ENCODE data around the gene MBP.

Gene MBP

DNA sequence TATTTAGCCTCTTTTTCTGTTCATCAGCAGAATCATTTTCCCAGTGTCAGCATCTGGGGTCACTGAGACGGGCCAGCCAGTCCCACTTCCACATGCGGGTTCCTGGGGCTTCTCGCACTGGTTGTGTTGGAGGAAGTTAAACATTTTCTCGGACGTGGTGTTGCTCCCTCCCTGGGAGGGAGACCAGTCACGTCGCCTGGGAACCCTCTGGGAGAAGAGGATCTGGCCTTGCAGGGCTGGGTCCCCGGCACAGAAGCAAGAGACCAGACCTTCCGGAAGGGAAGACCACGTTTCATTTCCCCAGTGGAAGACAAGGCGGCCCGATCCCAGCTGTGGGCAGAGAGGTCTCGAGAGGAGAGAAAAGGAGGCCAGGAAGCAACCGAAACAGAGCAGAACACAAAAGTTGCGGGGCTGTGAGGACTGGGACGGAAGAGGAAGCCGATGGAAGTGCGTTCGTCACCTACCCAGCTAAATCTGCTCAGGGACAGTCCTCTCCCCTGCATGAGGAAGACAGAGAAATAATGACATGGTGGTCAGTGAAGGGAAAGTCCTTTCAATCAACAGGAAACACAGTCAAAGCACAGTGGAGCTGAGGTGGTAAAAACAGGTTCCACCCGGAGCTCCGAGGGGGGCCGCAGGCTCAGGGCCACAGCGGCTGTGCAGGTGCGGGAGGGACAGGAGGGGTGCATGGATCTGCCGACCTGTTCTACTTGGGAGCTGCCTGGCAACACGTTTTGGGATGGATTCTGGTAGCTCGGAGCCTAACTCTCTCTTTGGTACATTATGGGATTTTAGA lies 144.4 kb downstream of the MBP start:
- no peak for DNase-seq (ENCODE audit: low read depth in 2 of 2)

DNA sequence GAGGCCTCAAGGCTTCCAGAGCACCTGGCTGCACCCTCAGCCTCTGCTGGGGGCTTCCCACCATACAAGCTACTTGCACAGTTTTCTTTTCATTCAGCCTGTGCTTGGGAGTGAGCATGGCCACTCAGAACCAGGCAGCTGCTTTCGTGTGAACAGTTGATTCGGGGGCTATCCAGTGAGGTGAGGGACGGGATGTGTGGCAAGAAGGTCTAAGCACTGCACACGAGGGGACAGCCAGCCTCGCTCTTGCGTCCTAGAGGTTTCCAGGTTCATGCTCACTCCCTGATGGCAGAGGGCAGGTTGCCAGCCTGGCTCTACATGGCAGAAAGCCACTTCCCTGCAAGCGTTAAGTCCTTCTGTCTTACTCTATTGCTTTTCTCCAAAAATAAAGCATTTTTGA lies 146.2 kb downstream of the MBP start:
- DNase-seq (ENCODE audit: low read depth in 2 of 2) = no peak

DNA sequence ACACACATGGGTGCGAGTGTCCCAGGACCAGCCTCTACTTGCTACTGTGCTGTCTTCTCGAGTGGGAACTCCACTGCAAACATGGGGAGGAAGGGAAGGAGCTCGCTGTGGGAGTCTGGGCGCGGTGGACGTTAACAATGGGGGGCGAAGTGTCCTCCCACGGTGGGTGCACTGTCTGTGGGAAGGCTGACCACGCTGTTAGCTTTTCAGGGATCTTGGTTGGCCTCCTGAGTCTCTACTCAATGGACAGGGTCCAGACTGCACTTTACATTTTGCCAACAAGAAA lies 146.7 kb downstream of the MBP start:
- no peak for DNase-seq (ENCODE audit: low read depth in 2 of 2)

DNA sequence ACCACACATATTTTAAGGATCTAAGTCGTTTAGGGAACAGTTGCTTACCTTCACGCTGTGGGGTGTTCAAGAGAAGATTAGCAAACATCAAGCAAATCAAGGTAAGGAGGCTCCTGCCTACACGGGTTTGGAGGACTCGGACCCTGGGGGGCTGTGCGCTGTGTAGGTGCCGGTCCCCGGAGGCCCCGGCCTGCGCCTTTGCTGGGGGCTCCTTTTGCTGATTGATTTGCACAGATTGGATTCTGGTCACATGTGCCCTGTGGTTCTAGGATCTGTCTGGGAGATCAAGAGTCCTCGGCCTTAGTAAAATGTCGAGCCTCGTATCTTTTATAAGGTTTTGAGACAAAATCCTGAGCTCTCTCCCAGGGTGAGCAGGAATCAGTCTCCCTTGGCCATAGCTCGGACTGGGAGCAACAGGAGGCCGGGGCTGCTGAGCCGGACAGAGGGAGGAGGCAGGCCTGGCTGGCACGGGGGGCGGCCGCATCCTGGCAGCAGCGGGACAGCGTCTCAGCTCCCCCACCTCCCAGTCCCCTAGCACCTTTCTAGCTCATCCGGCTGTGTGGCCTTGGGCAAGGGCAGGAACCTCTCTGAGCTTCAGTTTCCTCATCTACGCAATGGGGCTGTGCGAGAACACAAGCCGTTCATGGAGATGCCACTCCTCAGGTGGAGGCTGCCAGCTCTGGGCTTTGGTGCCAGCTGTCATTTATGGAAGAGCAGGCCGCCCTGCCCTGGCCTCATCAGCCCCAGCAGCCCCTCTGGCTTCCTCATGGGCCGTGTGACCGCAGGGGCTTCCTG lies 147.2 kb downstream of the MBP start:
- no peak for DNase-seq (ENCODE audit: low read depth in 2 of 2)

DNA sequence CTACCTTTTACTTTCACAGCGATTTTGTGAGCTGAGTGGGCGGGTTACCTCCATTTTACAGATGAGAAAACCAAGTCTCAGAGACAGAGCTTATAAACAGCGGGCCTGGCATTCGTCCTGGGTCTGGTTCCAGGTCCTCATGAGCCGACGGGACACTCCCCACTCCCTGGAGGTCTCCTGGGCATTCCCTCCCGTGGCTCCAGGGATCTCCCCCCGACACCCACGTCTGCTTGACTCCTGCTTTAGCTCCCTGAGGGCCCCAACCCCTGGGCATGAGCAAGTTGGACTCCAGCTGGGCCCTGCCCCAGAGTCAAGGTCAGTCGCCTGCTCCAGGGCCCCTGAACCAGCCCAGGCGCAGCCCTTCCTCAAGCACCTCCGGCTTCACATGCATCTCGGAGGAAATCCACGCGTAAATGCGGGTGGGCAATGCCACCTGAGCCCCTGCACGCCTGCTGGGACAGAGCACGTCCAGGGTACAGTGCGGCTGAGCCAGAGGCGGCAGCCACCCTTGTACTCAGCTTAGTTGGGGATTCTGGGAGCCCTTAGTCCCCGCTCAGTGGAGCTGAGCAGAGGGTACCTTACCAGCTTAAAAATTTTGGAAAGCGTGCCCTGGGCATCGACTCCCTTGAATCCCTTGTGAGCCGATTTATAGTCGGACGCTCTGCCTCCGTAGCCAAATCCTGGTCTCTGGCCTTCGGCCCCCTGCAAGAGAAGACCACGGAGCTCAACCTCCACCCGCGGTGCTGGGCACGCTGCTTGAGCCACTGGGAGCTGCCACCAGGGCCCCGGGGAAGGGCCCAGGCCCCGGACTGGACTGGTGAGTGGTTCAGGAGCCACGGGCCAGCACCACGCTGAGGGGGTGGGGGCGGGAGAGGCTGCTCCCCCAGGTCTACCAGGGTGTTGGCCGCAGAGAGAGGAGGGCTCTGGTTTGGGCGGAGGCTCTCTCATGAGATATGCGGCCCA lies 148.1 kb downstream of the MBP start:
- DNase-seq (ENCODE audit: low read depth in 2 of 2) = no peak

DNA sequence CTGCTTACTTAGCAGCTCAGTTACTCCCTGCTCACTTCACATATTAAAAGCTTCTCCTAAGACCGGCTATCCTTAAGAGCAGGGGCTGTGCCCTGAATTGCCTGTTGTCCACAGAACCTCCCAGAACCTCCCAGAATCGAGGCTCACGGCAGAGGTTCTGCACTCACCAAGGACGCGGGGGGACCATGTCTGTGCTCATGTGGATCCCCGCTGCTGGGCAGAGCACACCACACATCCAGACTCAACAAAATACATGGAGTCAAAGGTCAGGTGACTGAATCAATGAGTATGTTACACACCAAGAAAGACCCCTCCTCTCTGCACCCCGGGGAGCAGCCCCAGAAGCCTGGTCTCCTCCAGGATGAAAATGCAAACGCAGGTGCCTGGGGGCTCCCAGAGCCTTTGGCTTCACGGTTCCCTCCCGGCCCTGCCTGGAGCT lies 149.0 kb downstream of the MBP start:
- DNase-seq (ENCODE audit: low read depth in 2 of 2) = no peak

DNA sequence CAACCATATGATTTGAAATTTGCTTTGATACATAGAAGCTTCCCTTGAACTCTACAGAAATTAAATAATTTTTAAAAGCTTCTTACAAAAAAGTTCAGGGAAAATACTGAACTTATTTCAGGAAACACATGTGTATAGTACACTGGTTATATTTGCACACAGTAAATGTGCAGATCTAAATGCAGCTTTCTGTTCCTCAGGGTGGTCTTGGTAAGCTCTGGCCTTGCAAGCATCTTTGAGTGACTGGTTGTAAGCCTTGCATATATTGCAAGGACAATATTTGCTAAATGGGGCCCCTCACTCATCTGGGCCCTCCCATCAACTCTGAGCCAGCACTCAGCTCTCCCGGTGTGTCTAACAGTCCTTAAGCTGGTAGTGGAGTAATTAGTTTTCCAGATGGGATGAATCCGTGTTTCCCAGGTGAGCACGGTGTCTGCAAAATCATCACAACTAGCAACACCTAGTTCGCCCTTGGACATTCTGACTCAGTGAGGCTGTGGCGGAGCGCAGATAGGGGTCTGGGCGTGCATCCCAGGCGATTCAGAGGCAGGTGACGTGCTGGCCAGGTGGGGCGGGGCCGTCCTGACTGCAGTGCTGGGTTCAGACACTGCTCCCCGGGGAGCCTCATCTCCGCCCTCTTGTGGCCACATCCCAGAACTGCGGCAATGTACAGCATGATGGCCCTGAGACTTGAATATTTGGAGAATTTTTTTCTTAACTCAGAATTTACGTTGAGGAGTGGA lies 149.6 kb downstream of the MBP start:
- peak; percentile 65 to 73 for DNase-seq (ENCODE audit: low read depth in 2 of 2)

DNA sequence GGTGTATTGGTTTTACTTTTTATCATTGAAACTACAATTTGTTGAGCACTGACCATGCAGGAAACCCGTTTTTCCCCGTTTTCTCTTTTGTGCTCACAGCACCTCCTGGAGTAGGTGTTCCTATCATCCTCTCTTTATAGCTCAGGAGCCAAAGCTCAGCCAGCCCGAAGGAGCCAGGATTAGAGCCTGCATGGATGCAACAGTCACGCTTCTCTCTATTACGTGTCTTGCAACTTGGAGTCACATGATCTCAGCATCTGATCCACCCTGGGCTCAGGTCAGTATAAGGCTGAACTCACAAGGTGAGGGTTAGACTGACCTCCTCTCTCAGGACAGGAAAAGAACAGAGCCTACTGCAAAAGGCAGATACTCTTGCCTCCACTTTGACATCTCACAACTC lies 150.5 kb downstream of the MBP start:
- no peak for DNase-seq (ENCODE audit: low read depth in 2 of 2)

DNA sequence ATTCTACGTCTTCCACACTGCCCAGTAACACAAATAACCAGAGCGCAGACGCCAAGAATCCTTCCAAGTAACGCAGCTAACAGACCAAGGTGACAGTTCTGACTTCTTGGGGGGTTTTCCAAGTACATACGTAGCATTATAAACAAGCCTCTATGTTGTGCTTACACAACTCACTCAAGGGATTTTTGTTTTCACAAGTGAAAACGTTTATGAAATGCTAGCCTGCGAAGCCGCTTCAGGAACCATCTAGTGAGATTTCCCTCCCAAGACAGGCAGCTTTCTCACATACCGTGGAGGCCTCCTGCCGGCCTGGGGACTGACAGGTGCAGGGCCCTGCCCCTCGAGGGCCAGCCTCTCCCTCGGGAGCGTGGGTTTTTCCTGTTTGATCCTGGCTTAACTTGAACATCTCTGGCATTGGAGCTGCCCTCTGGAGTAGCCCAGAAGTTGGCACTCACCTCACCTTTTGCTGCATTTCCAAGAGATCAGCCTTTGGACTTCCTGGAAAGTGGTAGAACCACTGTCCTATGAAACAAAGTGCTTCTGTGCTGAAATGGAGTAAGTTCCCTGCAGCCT lies 151.1 kb downstream of the MBP start:
- DNase-seq (ENCODE audit: low read depth in 2 of 2) = no peak

DNA sequence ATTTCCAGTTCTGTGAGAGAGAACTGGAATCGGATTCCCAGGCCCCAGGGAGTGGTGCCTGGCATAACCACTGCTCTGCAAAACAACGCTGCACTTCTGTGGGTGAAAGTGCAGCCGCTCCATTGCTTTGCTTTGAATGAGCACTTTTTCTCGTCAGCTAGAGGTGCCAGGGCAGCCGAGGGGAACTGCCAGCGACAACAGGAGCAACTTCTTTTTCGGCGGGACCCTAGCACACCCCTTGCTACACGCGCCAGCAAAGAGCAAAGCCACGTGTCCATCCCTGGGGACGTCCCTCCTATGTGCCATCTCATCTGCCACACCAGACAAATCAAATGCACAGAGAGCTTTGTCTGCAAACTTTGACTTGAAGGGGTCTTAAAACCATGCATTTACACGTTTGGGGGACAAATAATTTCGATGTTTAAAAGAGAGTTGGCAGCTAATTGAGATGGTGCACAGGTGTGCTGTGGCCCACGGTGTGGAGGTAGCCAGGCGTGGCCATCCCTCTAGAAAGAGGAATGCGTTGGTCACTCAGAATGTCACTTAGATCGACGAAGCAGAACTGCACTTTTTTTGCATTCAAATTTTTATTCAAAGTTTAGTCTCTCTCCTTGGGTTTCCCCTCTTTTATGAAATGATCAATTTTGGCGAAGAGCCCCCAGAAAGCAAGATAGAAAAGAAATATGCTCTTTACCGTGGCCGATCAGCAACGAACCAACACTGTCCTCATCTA lies 151.8 kb downstream of the MBP start:
- DNase-seq (ENCODE audit: low read depth in 2 of 2) = no peak

DNA sequence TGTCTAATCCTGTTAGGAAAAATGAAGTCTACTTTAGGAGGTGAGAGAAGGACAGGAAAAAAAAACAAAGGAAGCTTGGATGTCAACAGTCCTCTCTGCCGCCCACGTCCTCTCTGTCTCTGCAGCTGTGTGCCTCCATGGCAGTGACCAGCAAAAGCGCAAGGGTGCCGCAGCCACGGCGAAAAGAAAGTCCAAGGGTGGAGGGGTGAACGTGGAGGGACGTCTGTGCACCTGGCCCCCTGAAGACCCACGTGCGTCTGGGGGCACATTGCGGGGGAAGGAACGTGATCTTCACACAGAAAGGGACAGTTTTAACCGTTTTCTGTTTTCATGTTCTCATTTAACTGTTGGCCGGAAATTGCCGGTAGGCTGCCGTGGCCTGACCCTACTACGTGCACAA lies 152.7 kb downstream of the MBP start:
- DNase-seq (ENCODE audit: low read depth in 2 of 2) = no peak

DNA sequence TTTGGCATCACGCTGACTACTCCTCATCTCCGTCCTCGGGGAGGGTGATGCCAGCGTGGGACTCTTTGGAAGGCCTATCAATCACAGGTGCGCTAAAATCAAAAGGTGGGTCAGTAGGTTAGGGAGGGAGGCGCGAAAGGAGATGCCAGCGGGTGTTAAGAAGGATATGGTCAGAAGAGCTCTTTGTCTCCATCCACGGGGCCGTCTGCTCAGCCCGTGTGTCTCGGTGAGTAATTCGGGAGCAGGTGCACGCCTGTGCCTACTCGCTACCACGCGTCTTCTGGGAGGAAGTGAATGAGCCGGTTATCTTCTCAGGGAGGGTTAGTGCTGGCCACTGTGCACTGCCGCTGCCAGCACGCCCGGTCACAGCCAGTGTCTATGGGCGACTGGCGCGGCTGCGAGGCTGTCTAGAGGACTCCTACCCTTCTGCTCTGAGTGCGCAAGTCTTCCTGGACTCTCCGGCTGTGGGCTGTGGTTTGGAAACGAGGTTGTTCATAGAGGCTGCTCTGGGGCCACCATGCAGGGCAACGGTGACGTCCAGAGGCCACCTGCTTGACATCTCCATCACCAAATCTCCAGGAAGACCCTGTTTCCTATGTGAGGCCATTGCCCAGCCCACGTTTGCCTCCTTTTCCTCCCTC lies 153.4 kb downstream of the MBP start:
- DNase-seq (ENCODE audit: low read depth in 2 of 2) = no peak

DNA sequence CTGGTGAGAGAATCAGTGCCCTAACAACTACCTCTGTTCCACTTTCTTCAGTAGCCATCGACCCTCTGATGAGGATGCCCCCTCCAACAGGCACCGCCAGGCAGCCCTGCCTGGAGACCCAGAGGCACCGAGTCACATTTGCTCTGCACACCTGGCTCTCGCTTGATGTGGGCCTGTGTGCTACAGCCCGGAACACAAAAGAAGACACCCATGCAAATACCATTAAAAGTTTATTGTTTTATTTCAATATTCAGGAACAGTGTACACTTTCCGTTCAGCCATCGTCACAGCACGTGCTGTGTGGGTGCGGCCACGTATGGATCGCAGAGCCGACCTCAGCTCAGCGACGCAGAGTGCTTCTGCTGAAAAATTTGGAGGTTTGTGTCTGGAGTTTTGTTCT lies 154.0 kb downstream of the MBP start:
- DNase-seq (ENCODE audit: low read depth in 2 of 2) = no peak

DNA sequence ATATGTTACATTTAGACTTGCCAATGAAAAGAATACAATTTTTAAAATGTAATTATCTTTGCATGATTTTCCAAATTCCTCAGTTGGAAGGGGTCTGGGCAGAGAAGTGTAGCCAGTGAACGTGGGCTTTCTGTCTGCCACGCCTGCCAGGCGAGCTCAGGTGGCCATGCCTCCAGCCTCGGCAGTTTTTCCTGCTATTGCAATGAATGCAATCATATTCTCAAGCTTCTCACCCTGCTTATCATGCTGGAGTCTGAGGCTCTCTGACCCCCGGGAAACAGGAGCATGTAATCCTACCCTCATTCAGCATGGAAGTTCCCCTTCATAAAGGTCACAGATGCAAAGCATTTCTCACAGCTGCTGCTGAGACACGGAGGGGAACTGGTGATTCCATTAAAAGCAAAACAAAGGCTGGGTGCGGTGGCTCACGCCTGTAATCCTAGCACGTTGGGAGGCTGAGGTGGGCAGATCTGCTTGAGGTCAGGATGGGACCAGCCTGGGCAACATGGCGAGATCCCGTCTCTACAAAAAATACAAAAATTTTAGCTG lies 154.8 kb downstream of the MBP start:
- DNase-seq (ENCODE audit: low read depth in 2 of 2) = no peak

DNA sequence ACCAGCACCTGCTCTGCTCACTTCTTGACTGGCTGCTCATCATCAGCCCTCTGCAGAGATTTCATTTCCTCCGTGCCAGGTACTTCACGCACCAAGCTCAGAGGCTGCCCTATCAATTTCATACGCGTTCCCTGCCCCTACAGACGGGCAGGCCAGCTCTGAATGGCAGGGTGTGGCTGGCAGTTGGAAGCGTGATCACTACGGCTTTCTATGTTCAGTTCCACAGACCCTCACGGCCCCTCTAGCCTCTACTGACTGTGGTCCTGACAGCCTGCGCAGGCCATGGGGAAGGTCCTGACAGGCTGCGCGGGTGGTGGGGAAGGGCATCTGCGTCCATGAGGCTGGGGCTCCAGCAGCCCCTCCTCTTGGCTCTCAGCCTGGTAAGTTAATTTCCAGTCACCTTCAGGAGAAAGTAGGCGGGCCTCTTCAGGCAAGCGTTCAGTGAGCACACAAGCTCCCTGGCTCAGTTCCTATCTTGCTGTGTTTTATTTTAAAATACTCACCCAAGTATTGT lies 155.4 kb downstream of the MBP start:
- no peak for DNase-seq (ENCODE audit: low read depth in 2 of 2)

DNA sequence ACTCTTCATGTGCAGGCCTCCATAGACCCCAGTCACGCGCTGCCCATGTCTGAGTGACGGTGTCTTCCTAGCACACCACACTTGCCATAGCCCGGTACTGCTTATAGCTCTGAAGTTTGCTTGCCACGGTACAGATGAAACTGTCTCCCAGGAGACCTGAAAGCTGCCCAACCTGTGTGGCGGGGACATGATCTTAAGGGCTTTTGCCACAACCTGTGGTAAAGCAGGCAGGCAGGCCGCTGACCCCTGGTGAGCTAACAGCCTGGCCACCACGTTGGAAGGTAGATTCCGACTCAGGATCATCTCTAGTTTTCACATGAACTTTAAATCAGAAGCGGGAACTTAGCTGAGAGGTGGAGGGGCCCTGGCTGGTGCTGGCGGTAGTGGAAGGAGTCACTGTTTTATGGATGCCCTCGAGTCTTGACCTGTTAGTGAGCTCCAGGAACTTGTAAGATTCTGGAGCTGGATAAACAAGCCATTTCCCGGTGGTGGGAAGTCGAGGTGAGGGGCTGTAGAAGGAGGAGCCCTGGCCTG lies 156.9 kb downstream of the MBP start:
- DNase-seq (ENCODE audit: low read depth in 2 of 2) = no peak

DNA sequence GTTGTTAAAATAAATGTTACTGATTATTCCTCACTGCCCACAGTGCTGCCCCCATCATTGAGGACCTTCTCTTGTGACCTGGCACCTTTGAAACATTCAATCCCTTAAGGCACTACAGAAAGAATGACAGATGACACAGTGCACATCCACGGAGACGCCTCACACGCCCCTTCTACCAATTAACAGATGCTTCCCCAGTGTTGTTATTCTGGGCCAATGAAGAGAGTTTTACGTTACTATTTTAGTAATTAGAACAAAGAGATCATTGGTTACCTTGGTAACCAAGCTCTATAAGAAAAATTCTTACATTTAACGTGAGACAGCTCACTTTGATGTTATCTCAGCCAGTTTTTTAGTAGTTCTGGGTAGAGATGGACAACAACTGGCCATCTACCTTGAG lies 158.2 kb downstream of the MBP start:
- no peak for DNase-seq (ENCODE audit: low read depth in 2 of 2)

DNA sequence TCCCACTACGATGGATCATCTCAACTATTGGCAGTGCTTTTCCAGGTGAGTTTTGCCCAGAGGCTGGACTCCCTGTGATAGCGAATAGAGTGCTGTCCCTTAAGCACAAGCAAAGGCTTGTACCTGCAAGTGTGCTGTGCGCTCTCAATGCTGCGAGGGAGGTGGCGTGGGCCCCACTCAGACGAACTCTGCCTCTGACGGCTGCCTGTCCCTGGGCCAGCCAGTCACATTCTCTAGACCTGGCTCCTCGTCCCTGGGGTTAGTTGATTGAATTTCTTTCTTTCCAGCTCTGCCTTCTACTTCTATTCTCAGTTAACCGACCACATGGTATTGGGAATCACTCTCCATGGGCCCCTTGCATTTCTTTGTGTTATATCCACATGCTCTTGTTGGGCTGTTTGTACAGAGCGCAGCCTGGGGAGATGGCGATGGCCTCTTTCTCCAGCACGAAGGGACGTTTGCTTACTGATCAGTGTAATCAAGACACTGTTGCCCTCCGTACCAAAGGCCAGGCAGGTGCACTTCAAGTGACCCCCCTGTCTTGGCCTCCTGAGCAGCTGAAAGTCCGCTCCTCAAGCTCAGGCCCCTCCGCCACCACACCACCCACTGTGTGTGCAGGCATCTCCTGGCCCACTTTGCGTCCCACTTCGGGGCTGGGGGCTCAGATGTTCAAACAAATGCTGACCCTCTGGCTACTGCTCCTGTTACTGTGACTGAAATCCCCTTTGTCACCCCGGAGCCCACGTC lies 158.9 kb downstream of the MBP start:
- no peak for DNase-seq (ENCODE audit: low read depth in 2 of 2)
